HEK293 (cell line): ENCODE data around the gene C14orf93.

Experiments
- ATF2 ChIP-seq: fragments of 450-650 bp; formaldehyde crosslinking; IDR thresholded peaks from 2 replicates; pipeline ENCODE4 v1.5.1; 2016; ENCODE audit warnings: missing biosample characterization, missing genetic modification characterization, low read depth
- EGR2 ChIP-seq: fragments of 450-650 bp; formaldehyde crosslinking; IDR thresholded peaks from 2 replicates; pipeline ENCODE4 v1.5.1; 2016; ENCODE audit warnings: low read depth, missing biosample characterization, missing genetic modification characterization
- GLI2 ChIP-seq: fragments of 450-650 bp; formaldehyde crosslinking; IDR thresholded peaks from 2 replicates; pipeline ENCODE4; 2017; ENCODE audit warnings: missing biosample characterization, missing genetic modification characterization, low read depth, borderline replicate concordance
- PBX3 ChIP-seq: sonication (generic); formaldehyde crosslinking; IDR thresholded peaks from 2 replicates; pipeline ENCODE4 v1.8.1; 2022; ENCODE audit warnings: mild to moderate bottlenecking, moderate library complexity, missing genetic modification reagents
- REST ChIP-seq: fragments of 450-650 bp; formaldehyde crosslinking; IDR thresholded peaks from 2 replicates; pipeline ENCODE4 v1.5.1; 2016; ENCODE audit warnings: missing biosample characterization, missing genetic modification characterization
- SCRT1 ChIP-seq: fragments of 450-650 bp; formaldehyde crosslinking; IDR thresholded peaks from 2 replicates; pipeline ENCODE4 v1.5.1; 2016; ENCODE audit warnings: missing biosample characterization, missing genetic modification characterization, borderline replicate concordance
- TSHZ1 ChIP-seq: fragments of 450-650 bp; formaldehyde crosslinking; IDR thresholded peaks from 2 replicates; pipeline ENCODE4 v1.5.1; 2016; ENCODE audit warnings: missing biosample characterization, missing genetic modification characterization, borderline replicate concordance
- ZEB2 ChIP-seq: fragments of 450-650 bp; formaldehyde crosslinking; IDR thresholded peaks from 2 replicates; pipeline ENCODE4 v1.5.1; 2016; ENCODE audit warnings: missing biosample characterization, missing genetic modification characterization
- ZFP69B ChIP-seq: fragments of 450-650 bp; formaldehyde crosslinking; IDR thresholded peaks from 2 replicates; pipeline ENCODE4 v1.5.1; 2016; ENCODE audit warnings: missing biosample characterization, missing genetic modification characterization
- ZNF114 ChIP-seq: fragments of 450-650 bp; formaldehyde crosslinking; IDR thresholded peaks from 2 replicates; pipeline ENCODE4 v1.5.0; 2017; ENCODE audit warnings: missing biosample characterization, missing genetic modification characterization
- ZNF138 ChIP-seq: fragments of 450-650 bp; formaldehyde crosslinking; IDR thresholded peaks from 2 replicates; pipeline ENCODE4 v1.5.1; 2016; ENCODE audit warnings: missing biosample characterization, missing genetic modification characterization, borderline replicate concordance
- ZNF239 ChIP-seq: fragments of 450-650 bp; formaldehyde crosslinking; IDR thresholded peaks from 2 replicates; pipeline ENCODE4 v1.5.1; 2016; ENCODE audit warnings: missing biosample characterization, missing genetic modification characterization
- ZNF24 ChIP-seq: fragments of 450-650 bp; formaldehyde crosslinking; IDR thresholded peaks from 2 replicates; pipeline ENCODE4 v1.5.1; 2016; ENCODE audit warnings: missing biosample characterization, missing genetic modification characterization
- ZNF366 ChIP-seq: fragments of 450-650 bp; formaldehyde crosslinking; conservative IDR thresholded peaks from 2 replicates; pipeline ENCODE4 v1.5.1; 2016; ENCODE audit warnings: missing biosample characterization, missing genetic modification characterization
- ZNF48 ChIP-seq: fragments of 450-650 bp; formaldehyde crosslinking; IDR thresholded peaks from 2 replicates; pipeline ENCODE4 v1.5.1; 2016; ENCODE audit warnings: missing biosample characterization, missing genetic modification characterization
- ZNF596 ChIP-seq: fragments of 450-650 bp; IDR thresholded peaks from 2 replicates; pipeline ENCODE4 v1.5.0; 2018; ENCODE audit warnings: missing biosample characterization, mild to moderate bottlenecking, missing genetic modification characterization, moderate library complexity
- ZNF639 ChIP-seq: fragments of 450-650 bp; formaldehyde crosslinking; IDR thresholded peaks from 2 replicates; pipeline ENCODE4 v1.5.1; 2016; ENCODE audit warnings: missing biosample characterization, missing genetic modification characterization
- ZNF670 ChIP-seq: fragments of 450-650 bp; formaldehyde crosslinking; IDR thresholded peaks from 2 replicates; pipeline ENCODE4 v1.5.1; 2016; ENCODE audit warnings: missing biosample characterization, missing genetic modification characterization, low read depth
- ZNF704 ChIP-seq: fragments of 450-650 bp; formaldehyde crosslinking; IDR thresholded peaks from 2 replicates; pipeline ENCODE4 v1.5.1; 2016; ENCODE audit warnings: missing biosample characterization, missing genetic modification characterization
- ZNF707 ChIP-seq: fragments of 450-650 bp; formaldehyde crosslinking; IDR thresholded peaks from 2 replicates; pipeline ENCODE4 v1.5.1; 2016; ENCODE audit warnings: missing biosample characterization, missing genetic modification characterization
- ZNF76 ChIP-seq: fragments of 450-650 bp; formaldehyde crosslinking; IDR thresholded peaks from 2 replicates; pipeline ENCODE4; 2016; ENCODE audit warnings: low read depth, missing biosample characterization, missing genetic modification characterization, borderline replicate concordance
- ZNF830 ChIP-seq: fragments of 450-650 bp; IDR thresholded peaks from 2 replicates; pipeline ENCODE4 v1.5.0; 2018; ENCODE audit warnings: missing biosample characterization, missing genetic modification characterization, low read depth, mild to moderate bottlenecking, moderate library complexity
- ZNF837 ChIP-seq: fragments of 450-650 bp; formaldehyde crosslinking; IDR thresholded peaks from 2 replicates; pipeline ENCODE4 v1.5.1; 2016; ENCODE audit warnings: missing biosample characterization, missing genetic modification characterization
- ZSCAN16 ChIP-seq: fragments of 450-650 bp; formaldehyde crosslinking; IDR thresholded peaks from 2 replicates; pipeline ENCODE4 v1.5.1; 2016; ENCODE audit warnings: missing biosample characterization, missing genetic modification characterization
- ZSCAN23 ChIP-seq: fragments of 450-650 bp; formaldehyde crosslinking; IDR thresholded peaks from 2 replicates; pipeline ENCODE4 v1.5.1; 2016; ENCODE audit warnings: missing biosample characterization, missing genetic modification characterization
- ZXDB ChIP-seq: fragments of 450-650 bp; formaldehyde crosslinking; IDR thresholded peaks from 2 replicates; pipeline ENCODE4 v1.5.1; 2016; ENCODE audit warnings: missing biosample characterization, missing genetic modification characterization

Gene C14orf93

GRCh38 chr14:22982477-22983245 lies 27.3 kb downstream of the C14orf93 start, which contains the start of gene AJUBA (continued):
- peak; percentile 91 for TF ChIP-seq ZFP69B (tag by site-specific recombination)
- peak; percentile 83 for TF ChIP-seq ZNF239
- TF ChIP-seq ZNF24 (tag by site-specific recombination), result peak; percentile 97
- no peak for TF ChIP-seq GLI2 (tag by site-specific recombination)
- peak; percentile 100 for TF ChIP-seq ZEB2
- peak; percentile 41; the same call in 1 of the 2 replicates for TF ChIP-seq ATF2 (tag by site-specific recombination)
- TF ChIP-seq ZNF114 (tag by site-specific recombination), result no peak
- TF ChIP-seq ZNF596 (tag by site-specific recombination), result no peak
- TF ChIP-seq ZNF76 (tag by site-specific recombination), result peak; percentile 92
- TF ChIP-seq PBX3, result no peak
- TF ChIP-seq TSHZ1, result peak; percentile 95
- peak; percentile 82; the same call in 1 of the 2 replicates for TF ChIP-seq EGR2 (tag by site-specific recombination)
- no peak for TF ChIP-seq ZNF48 (tag by site-specific recombination)
- no peak; the same call in 1 of the 2 replicates for TF ChIP-seq SCRT1 (tag by site-specific recombination)
- TF ChIP-seq ZNF670 (tag by site-specific recombination), result no peak
- no peak for TF ChIP-seq ZSCAN16 (tag by site-specific recombination)
- TF ChIP-seq ZNF830 (tag by site-specific recombination), result no peak
- TF ChIP-seq ZNF366, result peak; percentile 90
- peak; percentile 69 for TF ChIP-seq ZNF707 (tag by site-specific recombination)
- peak; percentile 62 for TF ChIP-seq REST (tag by site-specific recombination)
- peak; percentile 100 for TF ChIP-seq ZSCAN23 (tag by site-specific recombination)
- no peak for TF ChIP-seq ZNF138
- peak; percentile 82 for TF ChIP-seq ZNF704
- peak; percentile 99 for TF ChIP-seq ZNF639 (tag by site-specific recombination)
- TF ChIP-seq ZNF837 (tag by site-specific recombination), result no peak; the same call in 1 of the 2 replicates
- peak; percentile 99 for TF ChIP-seq ZXDB
